ENCODE results near the gene NUB1.

NUB1 gene

GRCh38 chr7:151423936-151424335, 82.3 kb downstream of the NUB1 start:
- DNase-seq (ENCODE audit: low spot score): no peak

GRCh38 chr7:151424799-151425198, 83.2 kb downstream of the NUB1 start:
- no peak for DNase-seq (ENCODE audit: low spot score)

GRCh38 chr7:151425670-151426440, 84.2 kb downstream of the NUB1 start:
- no peak for DNase-seq (ENCODE audit: low spot score)

DNA sequence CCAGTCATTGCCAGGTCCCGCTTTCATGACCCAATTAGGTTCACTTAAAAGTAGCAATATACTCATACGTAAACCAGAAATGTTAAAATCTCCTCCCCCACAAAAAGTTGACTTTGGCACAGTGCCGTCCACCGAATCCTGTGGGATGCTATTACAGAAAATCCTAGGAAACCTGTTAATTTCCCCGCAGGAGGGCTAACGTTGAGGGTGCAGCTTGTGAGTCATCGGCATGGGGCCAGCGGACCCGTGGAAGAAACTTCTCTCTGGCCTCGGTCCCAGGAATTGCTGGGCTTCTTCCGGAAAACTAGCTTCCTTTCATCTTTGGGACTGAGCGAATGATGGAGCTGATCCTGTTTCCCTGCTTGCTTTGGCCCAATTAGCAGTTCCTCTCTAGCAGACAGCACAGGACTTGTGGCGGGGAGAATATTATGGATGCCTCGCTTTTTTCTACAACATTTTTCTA, 84.9 kb downstream of the NUB1 start:
- DNase-seq (ENCODE audit: low spot score): peak; percentile 68

DNA sequence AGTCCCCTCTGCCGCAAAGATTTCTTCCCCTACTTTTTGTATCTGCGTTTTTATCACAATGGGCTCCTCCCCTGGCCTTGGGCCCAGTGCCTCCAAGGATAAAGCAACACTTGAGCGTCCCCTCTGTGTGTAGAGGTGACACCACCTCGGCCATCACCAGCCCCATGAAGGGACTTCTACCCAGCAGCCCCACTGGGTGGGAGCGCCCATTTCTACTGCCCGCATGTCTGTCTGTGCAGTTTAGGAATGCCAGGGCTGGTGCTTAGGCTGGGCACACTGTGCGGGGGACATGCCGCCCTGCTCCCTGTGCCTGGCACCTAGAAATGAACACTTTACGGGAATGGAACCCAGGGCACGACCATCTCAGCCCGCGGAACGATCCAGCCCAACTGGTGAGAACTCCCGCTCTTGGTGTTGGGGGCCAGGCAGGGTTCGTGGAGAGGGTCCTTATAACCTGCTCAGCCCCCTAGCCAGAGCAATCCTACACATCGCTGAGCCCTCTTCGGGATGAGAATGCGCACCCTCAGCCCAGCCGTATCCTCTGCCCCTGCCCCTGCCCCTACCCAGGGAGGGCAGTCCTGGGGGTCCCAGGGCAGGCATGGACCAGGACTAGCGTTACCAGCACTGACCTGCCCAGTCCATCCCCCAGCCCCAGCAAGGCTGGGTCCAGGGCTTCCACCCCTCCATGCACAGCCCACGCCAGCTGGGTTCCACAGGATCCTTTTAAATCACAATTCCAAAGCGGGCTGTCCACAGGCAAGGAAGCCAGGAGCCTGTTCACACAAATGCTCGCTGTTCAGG, 85.5 kb downstream of the NUB1 start:
- DNase-seq (ENCODE audit: low spot score): no peak

DNA sequence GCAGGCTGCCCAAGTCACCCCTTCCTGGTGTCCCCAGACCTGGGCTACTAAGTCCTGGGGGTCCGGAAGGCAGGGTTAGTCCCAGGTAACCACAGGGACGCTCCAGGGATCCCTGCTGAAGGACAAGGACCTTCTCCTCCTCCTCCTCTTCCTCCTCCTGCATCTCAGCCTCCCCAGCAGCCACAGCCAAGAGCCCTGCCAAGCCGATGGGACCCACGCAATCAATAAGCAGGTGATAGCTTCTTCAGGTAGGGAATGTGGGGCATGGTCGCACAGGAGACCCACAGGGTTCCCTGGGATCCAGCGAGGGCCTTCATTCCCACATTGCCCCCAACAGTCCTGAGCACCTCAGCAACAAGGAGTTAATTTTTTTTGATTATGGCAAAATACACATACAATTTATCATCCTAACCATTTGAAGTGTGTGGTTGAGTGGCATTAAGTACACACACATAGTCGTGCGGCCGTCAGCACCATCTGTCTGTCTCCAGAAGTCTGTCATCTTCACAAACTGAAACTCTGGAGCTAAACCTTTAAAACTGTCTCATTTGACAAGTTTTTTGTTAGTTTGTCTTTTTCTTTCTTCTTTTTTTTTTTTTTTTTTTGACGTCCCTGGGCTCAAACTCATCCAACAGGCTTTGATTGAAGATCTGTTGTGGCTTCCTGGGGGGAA, 86.2 kb downstream of the NUB1 start:
- no peak for DNase-seq (ENCODE audit: low spot score)

All from COLO829 (cell line).